HepG2 (cell line): Measurements from ENCODE around the gene NAA35.

Experiments used
- CTCF ChIP-seq: sonication (generic); formaldehyde crosslinking; IDR thresholded peaks from 2 replicates; pipeline ENCODE4 v1.5.0; 2020; ENCODE audit warnings: mild to moderate bottlenecking, missing genetic modification reagents, moderate library complexity
- GABPB1 ChIP-seq: IDR thresholded peaks from 2 replicates; pipeline ENCODE4 v1.6.1; 2016; ENCODE audit warnings: mild to moderate bottlenecking, missing genetic modification reagents, moderate library complexity, missing compliant biosample characterization
- HOXA7 ChIP-seq: sonication (generic); formaldehyde crosslinking; IDR thresholded peaks from 2 replicates; pipeline ENCODE4 v1.8.1; 2022; ENCODE audit warnings: mild to moderate bottlenecking, missing genetic modification reagents, moderate library complexity
- MBD4 ChIP-seq: IDR thresholded peaks from 2 replicates; pipeline ENCODE4 v1.6.1; 2012; ENCODE audit warnings: low read length, inconsistent platforms, borderline replicate concordance
- TARDBP ChIP-seq: sonication (generic); formaldehyde crosslinking; IDR thresholded peaks from 2 replicates; pipeline ENCODE4 v1.8.0; 2022; ENCODE audit warnings: mild to moderate bottlenecking, missing genetic modification reagents

- TF ChIP-seq CTCF, result no peak
- no peak for TF ChIP-seq MBD4
- no peak for TF ChIP-seq HOXA7 (CRISPR knock-in tag)
- no peak for TF ChIP-seq GABPB1 (CRISPR knock-in tag)
- TF ChIP-seq TARDBP (CRISPR knock-in tag), result no peak
Measured at GRCh38 chr9:86042199-86042978, 101.4 kb downstream of the NAA35 start.
